HG03469 (cell line): Measurements from ENCODE around the gene CACNA1B.

Experiments used
- ATAC-seq: cut with Tn5 transposase; IDR thresholded peaks from one replicate; pipeline ENCODE4 v1.9.1; 2021; ENCODE audit warnings: mild to moderate bottlenecking, moderate library complexity, moderate number of reproducible peaks; ENCODE audit not compliant: unreplicated experiment

The CACNA1B gene

DNA sequence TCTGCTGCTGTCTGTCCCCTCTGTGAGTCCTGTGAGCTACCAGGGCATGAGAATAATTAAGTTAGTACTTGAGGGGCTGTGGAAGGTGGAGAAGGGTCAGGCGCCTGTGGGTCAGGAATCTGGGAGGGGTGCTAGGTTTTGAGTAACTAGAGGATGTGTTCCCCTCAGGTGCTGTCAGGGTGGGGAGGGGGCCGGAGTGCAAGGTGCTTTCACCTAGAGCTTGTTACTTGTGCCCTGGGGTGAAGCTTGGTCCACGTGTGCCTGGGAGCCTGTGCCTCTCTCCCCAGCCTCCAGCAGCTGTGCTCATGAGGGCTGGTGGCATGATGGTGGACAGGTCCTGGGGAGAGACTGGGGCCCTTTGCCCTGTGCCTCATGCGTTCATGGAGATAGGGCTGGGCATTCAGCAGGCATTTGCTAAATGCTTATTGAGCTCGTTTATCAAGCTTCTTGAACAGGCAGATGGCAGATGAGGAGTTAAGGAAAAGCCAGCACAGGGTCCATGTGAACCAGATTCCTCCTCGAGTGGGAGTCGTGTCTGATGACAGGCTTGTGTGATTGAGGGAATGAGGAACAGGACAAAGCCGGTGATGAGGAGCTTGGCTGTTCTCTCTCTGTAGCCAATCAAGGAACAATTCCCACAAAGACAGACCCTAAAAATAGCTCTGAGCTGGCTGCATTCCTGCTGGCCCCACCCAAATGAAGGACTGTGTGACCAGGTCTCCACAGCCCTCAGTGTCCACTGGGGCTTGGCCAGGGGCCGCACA lies 40.9 kb downstream of the CACNA1B start:
- no peak for ATAC-seq

DNA sequence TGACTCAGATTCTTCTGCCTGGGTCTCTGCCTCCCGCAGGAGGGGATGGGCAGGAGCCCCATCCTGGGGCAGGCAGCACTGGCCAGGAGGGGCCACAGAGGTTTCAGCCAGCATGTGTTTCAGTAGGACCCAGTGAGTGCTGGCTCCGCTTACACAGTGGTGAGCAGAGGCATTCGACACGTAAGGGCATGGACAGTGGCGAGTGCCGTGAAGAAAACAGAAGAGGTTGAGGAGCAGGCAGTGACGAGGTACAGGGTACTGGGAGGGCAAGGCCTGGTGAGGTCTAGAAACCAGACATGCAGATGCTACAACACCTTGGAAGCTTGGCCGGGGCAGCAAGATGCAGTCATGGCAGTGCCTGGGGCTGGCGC lies 41.5 kb downstream of the CACNA1B start:
- no peak for ATAC-seq

DNA sequence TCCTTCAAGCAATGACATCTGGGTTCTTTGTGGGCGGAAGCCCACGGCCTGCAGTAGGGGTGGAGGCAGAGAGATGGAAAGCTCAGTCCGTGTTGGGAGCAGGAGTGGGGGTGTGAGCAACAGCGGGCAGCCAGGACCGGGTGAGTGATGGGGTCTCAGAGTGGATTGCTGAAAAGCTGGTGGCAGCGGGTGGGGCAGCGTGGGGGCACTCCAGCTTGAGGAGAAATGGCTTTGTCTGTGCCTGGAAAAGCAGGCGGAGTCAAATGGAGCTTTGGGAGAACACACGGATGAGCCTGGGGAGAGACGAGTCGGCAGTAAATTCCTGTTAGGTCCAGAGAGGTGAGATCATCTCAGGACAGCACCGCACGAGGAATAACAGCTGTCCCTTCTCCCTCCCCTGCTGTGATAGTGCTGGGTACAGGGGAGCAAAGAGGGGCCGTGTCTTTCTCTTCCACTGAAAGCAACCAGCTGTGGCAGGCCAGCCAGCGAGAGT lies 42.1 kb downstream of the CACNA1B start:
- no peak for ATAC-seq

DNA sequence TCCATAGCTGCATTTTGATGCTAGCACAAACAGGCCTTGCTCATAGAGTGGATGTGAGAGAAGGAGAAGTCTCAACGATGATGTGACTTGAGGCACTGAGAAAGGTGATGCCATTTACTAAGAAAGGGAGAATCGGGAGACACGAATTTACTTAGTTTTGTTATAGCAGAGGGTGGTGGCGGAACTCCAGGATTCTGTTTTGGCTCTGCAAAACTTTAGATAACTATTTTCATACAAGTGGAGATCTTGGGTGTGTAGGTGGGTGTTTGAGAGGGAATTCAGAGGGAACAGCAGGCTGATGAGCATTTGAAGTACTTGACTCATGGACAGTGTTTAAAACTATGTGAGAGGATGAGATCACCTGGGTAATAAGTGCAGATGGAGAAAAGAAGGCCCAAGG lies 43.2 kb downstream of the CACNA1B start:
- ATAC-seq, result no peak

DNA sequence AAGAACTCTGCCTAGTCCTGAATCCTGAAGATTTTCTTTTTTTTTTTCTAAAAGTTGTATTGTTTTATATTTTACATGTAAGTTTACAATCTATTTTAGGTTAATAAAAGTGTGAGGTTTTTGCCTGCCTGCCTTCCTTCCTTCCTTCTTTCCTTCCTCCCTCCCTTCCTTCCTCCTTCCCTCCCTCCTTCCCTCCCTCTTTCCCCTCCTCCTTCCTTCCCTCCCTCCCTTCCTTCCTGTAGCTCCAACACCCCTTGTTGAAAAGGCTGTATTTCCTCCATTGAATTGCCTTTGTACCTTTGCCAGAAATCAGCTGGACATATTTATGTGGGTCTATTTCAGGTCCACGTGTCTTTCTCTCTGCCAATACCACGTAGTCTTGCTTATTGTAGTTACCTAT lies 46.6 kb downstream of the CACNA1B start:
- ATAC-seq, result no peak

DNA sequence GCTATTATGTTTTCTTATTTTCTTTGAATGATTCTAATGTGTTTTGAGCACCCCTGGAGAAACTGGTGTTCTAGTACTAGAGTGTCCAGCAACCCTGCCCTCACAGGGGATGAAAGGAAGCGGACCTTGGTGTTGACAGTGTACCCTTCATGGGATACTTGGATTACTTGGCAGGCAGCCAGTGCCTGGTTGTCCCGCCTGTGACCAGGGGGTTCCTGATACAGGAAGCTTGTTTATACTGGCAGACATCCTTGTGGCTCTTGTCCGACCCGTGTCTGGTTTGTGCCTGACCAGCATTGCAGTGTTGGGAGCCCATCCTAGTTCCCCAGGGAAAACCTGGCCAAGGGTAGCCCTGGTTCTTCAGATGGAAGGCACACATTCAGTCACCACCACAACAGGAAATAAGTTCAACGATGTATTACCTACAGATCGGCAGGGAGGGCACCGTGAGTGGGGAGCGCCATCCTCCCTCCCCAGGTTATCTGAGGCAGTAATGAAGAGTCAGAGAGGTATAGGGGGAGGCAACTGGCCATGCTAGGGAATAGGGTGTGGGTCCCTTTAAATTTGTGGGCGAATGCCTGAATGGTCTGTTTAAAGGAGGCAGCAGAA lies 47.3 kb downstream of the CACNA1B start:
- no peak for ATAC-seq

DNA sequence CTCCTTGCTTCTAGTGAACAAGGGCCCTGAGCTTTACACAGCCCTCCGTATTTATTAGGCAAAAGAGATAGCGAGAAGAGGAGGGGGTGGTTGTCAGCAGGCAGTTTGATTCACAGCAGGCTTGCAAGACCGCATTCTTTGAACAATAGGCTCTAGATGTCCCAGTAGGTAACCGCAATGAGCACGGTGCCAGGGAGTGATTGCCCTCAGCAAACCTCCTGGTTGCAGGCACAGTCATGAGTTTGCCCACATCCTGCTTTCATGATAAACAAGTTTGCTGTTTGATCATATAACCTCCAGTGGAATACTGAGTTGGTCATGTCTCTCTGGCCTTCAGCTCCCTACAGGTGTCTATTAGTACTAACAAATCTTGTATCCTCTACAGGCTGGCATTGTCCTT lies 66.1 kb downstream of the CACNA1B start:
- no peak for ATAC-seq

DNA sequence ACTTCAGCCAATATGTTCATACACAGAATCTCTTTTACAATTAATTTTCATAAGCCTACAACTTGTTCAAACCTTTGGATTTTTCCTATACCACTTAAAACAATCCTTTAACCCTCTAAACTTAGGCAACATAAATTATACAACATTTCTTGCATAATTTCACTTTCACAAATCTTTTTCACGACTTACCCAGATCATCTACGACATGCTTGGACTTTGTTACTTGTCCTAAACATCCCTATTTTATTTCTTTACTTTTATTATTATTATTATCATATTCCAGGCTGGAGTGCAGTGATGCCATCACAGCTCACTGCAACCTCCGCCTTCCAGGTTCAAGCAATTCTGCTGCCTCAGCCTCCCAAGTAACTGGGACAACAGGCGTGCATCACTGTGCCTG lies 68.0 kb downstream of the CACNA1B start:
- ATAC-seq, result no peak

DNA sequence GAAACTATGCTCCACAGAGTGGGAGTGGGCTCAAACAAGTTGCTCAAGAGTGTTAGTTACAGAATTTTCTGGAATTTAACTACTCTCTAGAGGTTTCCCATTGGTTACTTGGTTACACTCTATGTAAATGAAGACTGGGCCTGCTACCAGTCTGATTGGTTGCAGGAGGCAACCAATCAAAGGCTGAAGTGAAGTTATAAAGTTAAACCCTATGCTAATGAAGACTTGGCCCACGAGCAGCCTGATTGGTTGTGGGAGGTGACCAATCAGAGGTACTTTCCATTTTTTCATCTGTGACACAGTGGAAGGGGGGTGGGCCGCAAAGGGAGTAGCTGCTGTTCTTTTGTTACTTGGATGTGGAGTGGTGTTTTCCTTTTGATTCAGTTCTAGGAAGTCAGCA lies 69.4 kb downstream of the CACNA1B start:
- ATAC-seq, result no peak

DNA sequence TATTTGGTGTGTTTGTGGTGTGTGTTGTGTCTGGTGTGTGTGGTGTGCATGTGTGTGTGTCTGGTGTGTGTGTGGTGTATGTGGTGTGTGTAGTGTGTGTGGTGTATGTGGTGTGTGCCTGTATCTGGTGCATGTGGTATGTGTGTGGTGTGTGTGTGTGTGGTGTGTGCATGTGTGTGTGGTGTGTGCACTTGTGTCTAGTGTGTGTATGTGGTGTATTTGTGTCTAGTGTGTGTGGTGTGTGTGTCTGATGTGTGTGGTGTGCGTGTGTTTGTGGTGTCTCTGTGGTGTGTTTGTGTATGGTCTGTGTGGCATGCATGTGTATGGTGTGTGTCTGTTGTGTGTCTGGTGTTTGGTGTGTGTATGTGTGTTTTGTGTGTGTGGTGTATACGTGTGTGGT lies 71.1 kb downstream of the CACNA1B start:
- ATAC-seq, result no peak

DNA sequence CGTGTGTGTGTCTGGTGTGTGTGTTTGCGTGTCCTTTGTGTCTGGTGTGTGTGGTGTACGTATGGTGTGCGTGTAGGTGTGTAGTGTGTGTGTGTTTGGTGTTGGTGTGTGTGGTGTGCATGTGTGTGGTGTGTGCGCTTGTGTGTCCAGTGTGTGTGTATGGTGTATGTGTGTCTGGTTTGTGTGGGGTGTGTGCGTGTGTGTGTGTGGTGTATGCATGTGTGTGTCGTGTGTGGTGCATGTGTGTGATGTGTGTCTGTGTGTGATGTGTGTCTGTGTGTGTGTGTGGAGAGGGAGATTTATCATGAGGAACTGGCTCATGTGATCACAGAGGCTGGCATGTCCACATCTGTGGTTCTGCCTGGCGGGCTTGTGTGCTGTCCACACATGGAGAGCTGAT lies 71.7 kb downstream of the CACNA1B start:
- ATAC-seq, result no peak

DNA sequence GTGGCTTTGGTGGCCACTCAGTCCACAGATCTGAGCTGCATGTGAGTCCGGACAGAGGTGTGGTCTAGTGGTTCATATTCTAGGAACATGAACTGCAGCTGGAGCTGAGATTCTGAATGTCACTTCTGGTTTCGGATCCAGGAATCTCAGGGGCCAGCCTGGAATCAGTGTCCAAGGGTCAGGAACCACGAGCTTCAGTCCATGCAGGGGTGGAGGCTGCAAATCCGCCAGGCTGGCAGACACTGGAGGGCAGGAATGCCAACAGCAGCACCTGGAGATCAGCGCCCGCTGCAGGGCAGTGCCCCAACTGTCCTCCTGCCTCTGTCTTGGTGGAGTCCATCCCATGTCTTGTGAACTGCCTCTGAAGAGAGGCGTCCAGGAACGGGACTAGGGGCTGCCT lies 73.5 kb downstream of the CACNA1B start:
- no peak for ATAC-seq

DNA sequence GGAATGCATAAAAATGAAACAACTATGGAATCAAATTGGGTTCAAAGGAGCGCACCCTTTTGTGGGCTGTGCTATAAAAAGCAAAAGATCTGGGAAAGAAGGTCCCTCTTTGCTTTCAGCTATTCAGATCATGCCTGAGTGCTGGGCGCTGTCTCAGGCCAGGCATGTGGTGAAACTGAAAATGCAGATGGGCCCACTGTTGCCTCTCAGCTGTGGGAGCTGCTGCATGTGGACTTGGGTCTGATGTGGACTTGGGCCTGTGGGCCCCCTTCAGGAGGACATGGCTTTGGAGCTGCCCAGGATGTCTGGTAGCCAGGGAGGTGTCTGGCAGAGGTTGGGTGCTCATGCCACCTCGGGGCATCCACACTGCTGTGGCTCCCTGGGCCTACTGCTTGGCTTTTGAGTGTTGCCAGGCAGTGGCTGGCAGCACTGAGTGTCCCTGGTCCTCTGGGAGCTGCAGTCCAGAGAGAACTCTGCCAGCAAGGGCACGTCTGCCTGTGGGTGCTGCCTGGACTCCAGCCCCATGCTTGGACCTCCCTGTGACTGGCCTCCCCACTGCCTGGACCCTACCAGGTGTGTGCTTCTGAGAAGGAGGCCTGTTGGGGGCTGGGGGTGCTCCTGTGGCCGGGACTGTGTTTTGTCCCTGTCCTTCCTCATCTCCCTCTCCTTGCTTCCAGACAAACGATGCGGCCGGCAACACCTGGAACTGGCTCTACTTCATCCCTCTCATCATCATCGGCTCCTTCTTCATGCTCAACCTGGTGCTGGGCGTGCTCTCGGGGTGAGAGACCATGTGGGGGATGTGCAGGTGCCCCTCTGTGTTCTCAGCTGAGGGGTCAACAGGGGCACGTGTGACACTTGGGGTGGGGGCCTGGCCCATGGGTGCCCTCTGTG lies 74.3 kb downstream of the CACNA1B start:
- no peak for ATAC-seq

DNA sequence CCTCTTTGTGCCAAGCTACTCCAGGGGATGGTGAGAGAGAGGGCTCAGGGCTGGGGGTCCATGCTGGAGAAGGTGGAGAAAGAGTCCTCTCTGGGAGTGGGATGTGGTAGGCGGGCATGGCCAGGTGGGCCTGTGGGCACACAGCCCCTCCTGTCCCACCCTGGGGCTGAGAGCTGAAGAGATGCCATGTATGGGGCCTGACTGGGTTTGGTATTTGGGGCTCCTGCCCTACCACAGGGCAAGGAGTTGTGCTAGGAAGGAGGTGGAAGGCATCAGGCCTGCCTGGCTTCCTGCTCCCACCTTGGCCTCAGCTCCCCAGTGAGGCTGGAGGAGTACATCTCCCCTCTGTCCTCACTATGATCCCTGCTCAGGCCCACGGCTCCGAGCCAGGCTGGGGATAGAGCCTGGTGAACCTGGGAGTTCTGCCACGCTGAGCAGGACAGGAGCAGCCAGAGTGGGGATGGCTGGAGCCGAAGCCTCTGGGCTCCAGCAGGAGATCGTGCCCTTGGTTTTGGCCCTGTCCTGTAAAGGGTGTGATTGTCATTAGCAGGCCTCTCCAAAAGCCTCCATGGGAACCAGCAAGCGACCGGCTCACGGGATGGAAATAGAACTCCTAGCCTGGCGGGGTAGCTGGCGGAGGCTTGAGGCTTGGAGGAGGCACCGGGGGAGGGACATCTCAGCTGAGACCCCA lies 75.5 kb downstream of the CACNA1B start:
- no peak for ATAC-seq

DNA sequence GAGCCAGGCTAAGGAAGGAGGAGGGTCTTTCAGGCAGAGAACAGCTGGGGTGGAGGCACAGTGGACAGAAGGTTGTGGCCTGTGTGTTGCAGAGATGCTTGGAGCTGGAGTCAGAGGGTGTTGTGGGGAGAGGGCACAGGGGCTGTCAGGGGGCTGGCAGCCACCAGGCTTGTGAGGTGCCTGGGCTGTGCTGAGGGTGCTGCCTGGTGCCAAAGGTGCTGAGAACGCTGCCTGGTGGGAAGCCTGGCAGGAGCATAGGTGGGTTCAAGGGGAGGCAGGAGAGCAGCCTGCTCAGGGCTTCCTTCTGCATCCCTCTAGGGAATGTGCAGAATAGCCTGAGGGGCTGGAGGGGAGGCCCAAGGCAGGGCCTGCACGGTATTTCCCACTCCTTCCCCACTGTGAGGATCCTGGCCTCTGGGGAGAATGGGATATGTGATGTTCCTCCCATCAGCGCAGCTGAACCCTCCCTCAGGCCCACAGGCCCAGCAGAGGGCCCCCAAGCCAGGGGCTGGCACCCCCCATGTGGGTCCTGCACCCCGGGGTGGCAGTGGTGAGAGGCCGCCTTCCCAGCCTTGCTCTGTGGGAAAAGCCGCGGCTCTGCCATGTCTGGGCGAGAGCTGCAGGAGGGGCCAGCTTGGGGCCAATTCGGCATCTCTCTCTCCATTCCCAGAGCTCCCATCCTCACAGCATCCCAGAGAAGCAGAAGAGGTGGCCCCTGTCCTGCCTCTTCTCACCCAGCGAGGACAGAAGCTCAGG lies 76.3 kb downstream of the CACNA1B start:
- no peak for ATAC-seq

DNA sequence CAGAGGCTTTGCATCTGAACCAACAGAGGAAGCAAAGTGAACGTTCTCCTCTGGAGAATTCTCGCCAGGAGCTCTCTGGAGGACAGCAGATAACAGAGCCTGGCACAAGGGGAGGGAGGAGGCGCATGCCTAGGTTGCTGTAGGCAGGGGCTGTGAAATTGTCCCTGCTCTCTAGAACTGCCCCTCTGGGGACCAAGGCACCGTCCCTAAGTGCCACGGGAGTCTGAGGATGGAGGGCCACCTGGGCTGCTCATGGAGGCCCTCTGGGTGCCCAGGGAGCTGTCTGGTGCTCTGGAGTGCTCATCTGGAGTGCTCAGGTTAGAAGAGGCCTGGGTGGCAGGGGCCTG lies 77.6 kb downstream of the CACNA1B start:
- no peak for ATAC-seq

DNA sequence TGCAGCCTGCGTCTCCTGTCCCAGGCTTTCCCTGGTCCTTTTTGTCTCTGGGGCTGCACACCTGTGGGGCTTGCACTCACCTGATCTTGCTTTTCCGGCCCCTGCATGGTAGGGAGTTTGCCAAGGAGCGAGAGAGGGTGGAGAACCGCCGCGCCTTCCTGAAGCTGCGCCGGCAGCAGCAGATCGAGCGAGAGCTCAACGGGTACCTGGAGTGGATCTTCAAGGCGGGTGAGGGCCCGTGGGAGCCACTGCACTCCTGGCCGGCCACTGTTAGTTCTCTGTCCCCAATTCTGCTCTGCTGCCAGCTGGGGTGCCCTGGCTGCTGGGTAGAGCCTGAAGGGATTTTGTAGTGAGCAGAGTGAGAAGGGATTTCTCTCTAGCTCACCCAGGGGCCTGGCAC lies 78.0 kb downstream of the CACNA1B start:
- ATAC-seq, result no peak

DNA sequence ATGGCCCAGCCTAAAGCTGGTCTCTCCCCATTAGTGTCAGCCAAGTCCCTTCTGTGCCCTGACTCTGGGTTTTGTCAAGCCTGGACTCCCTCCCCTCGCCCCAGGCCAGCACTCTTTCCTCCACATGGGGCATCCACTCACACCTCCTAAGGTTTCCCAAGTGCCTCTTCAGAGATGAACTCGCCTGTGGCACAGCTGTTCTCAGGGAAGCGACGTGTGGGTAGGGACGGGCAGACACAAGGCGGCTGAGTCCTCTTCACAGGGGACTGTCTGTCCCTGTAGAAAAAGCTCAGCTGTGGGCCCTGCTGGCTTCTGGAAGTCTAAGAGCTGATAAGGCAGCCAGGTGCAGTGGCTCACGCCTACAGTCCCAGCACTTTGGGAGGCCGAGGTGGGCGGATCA lies 78.5 kb downstream of the CACNA1B start:
- ATAC-seq, result no peak

DNA sequence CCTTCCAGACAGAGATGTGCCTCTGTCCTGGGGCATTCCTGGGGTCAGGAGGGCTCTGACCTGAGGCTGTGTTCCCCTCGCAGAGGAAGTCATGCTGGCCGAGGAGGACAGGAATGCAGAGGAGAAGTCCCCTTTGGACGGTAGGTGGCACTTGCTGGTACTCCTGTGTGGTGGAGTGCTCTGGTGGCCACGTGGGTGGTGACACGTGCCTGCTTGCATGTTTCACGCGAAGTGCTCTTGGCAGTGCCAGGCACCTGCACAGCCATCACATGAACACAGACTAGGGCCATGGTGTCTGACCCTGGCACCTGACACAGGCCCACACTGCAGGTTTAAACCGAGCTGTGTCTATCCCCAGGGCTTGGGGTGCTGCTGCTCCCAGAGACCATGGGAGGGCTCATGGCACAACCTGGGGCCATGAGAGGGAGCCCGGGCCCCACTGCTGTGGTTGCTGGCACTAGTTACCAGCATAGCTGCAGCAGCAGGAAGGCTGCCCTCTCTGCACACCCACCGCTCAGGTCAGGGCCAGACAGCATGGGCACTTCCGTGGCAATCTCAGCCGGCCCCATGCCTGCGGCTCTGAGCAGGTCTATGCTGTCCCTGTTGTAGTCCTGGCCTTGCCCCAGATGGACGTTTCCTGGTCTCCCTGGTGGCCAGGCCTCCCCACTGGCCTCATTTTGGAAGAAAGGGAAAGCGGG lies 79.3 kb downstream of the CACNA1B start:
- no peak for ATAC-seq
